GM21423 (cell line): ENCODE measurements around the gene ADD1.

ENCODE experiments used
- ATAC-seq: cut with Tn5 transposase; IDR thresholded peaks from one replicate; pipeline ENCODE4 v1.9.1; 2021; ENCODE audit warnings: mild to moderate bottlenecking, moderate library complexity; ENCODE audit not compliant: unreplicated experiment

ADD1 gene

DNA sequence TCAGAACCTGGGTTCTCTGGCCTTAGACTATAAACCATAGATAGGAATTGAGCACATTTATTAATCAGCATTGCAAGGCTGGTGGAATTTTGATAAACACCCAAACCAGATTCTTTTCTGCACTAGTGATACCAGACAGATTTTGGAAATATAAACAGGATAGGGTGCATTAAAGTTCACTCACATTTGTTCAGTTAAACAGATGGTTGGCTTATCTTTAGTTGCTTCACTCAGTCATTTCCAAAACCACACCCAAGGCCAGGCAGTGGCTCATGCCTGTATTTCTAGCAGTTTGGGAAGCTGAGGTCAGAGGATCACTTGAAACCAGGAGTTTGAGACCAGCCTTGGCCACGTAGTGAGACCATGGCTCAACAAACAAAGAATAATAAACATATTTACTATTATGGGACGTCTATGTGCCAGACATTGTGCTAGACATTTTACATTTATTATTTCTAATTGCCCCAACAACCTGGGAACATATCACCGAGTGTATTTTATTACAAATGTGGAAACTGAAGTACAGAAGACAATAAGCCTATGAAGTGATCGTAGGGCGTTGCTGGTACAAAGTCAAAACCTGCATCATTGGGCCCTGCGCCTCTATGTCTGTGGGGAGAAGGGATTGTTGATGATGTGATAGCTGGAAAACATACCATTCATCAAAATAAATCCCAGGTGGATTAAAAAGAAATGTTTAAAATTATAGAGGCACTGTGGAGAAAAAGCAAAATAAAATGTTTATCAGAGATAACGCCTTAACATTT lies 15.0 kb downstream of the ADD1 start:
- no peak for ATAC-seq

DNA sequence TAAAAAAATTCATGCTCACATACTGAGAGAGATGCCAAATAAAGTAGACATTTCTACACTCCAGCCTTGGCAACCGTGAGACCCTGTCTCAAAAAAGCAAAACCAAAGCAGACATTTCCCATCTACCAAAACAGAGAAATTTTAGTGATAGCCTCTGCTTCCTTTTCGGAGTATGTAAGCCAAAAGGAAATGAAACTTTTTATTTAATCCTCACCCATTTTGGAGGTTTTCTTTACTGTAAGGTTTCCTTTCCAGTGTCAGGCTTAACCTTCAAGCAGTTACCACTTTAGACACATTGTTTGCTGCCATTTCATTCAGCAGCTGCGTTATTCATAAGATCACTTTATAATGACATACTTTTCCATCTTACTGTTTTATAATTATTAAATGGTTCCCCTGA lies 15.9 kb downstream of the ADD1 start:
- ATAC-seq, result no peak

DNA sequence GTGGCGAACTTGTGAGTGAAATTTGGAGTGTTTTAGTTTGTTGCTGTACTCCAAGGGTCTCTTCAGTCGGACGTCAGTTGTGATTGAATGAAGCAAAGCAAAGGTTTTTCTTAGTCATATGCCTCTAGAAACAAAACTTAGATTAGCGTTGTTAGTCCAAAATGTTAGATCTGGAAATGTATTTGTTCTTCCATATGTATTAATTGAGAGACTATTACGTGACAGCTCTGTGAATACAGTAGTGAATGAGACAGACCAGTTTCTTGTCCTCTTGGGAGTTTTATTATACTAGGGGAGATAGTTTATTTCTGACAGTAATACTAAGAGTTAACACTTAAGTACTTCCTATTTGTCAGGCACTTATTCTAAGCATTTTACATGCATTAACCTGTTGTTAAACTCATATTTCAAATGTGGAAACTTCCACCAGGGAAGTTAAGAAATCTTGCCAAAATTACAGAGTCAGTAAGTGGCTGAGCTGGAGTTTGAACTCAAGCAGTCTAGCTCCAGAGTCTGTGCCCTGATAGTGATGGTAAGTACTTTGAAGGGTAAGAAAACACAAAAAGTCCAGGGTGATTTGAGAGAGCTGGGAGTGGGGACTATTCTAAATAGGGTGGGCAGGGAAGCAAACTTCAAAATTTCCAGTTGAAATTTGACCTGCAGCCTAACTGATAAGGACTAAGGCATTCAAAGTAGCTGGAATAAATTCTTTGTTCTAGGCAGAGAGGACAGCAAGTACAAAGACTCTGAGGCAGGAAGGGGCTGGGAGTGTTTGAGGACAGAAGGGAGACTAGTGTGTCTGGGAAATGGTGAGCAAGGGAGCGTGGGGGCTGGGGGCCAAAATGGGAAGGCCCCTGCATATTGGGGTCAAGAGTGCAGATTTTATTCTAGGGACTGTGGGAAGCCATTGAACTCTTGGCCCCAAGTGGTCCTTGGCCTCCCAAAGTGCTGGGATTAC lies 17.0 kb downstream of the ADD1 start:
- no peak for ATAC-seq

DNA sequence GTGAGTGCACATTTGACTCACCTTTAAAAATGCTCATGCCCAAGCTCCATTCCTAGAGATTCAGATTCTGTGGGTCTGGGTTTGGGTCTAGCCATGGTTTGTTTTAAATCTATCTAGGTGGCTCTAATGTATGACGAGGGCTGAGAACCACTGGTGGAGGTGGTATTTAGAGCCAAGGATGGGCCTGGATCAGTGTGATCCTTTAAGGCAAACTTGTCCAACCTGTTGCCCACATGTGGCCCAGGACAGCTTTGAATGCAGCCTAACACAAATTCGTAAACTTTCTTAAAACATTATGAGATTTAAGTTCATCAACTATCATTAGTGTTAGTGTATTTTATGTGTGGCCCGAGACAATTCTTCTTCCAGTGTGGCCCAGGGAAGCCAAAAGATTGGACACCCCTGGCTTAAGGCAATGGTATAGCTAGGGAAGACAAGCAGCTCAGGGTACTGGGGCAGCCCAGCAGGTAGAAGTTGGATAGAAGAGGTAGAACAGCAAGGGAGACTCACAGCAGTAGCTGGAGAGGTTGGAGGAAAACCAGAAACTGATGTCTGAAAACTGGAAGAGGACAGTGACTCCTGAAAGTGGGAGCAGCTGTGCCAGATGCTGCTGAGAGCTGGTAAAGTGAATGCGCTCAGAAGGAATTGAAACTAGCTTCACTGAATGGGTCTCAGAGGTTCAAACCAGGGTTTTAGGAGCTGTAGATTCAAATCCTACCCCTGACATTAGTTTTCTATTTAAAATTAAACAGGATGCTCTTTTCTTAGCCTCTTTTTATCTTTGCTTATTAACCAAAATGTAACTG lies 18.2 kb downstream of the ADD1 start:
- ATAC-seq, result no peak

DNA sequence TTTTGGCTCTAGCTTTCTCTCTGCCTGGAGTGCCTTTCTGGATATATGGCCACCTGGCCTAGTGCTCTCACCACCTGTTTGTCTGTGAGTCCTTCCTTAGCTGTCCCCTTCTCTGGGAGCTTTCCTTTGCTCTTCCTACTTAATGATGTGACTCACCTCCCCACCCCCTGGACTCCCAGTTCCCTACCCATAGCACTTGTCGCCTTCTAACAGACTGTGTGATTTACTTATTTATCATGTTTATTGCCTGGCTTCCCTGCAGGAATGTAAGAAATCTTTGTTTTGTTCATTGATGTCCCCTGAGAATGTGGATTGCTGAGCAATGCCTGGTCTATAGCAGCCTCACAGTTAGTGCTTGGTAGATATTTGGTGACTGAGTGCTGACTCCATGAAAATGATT lies 18.9 kb downstream of the ADD1 start:
- ATAC-seq, result no peak

DNA sequence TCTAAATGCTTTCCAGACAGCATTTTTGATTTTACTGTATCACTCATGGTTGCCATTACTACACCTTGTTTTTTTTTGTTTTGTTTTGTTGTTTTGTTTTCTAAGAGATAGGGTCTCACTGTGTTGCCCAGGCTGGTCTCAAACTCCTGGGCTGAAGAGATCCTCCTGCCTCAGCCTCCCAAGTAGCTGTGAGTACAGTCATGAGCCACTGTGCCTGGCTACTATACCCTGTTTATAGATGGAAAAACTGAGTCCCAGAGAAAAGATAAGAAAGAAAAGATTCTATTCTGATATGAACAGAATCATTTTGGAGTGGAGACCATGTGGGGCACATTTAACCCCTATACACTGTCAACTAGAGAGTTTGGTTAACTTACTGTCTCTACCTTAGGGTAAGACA lies 20.0 kb downstream of the ADD1 start:
- ATAC-seq, result no peak

DNA sequence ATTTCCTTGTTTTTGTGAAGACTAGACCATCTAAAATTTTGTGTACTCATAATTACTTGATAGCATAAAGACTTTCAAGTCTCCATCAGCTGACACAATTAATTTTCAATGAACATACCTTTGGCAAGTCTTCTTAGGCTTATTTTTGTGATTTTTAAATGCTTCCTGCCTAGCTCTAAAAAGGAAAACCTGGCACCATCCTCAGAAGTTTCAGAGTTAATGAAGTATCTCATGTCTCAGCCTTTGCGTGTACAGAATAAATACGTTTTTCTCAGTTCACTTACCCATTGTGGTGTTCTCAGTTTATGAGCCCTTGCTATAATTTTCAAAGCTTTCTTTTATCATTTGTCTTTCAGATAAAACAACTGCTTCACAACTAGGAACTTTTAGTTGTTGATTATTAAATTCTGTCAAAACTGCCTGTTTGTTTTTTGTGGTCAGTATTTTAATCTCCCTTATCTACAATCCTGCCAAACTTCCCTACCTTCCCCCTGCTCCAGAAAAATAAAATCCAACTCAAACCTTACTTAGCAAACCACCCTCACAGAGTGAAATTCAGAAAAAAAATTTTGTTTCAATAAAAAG lies 21.6 kb downstream of the ADD1 start:
- no peak for ATAC-seq

DNA sequence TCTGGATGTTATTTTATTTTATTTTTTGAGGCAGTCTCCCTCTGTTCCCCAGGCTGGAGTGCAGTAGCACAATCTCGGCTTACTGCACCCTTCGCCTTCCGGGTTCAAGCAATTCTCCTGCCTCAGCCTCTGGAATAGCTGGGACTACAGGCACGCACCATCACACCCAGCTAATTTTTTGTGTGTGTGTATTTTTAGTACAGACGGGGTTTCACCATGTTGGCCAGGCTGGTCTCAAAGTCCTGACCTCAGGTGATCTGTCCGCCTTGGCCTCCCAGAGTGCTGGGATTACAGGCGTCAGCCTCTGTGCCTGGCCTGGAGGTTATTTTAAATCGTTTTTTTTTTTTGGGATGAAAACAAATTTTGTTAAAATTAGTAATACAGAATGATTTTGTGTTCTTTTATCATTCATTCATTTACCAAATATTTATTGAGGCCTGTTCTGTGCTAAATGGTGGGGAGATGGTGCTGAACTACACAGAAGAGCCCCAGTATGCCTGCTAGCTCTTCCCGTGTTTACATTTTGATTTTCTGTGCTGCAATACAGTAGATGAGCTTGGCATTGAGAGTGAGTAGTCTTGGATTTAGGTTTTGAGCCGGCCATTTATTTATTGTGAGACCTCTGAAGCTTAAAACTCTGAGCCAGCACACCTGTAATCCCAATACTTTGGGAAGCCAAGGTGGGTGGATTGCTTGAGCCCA lies 22.7 kb downstream of the ADD1 start:
- no peak for ATAC-seq

DNA sequence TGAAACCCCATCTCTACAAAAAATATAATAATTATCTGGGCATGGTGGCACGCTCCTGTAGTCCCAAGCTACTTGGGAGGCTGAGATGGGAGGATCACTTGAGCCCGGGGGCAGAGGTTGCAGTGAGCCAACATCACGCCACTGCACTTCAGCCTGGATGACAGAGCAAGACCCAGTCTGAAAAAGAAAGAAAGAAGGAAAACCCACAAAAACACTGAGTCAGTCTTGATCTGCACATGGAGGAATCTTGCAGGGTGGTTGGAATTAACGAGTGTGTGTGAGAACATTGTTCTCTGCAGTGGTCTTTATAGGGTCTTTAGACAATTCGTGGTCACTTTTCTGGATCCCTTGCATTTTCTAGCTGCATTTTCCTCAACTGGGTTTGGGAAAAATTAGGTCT lies 23.2 kb downstream of the ADD1 start:
- no peak for ATAC-seq

DNA sequence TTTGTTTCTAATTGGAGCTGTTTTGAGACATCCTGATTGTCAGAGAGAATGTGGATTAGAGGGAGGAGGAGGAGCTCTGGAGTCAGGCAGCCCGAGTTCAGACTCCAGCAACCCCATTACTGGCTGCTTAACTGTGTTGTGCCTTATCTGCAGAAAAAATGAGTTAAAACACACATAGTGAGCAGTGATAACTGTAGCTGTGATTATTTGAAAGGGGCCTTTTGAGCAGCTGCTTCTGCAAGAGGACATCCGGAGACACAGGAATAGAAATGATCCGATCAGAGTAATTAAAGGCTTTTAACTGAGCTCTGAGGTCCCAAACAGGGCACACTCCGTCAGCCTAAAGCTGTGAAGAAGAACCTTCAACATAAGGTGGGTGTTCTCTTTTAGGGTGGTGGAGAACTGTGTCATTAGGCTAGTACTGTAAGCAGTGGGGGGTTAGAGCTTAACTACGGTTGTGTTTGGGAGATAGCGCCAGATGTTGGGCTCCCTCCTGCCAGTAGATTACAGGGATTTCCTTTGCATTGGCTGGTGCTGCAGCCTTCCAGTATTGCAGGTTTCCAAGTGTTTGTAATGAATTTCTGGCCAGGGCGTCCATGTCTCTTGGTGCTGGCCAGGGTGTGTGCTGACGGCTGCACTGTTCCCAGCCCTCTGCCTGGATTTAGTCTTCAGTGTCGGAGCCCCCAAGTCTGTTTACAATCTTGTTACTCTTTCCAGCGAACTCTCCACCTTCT lies 24.3 kb downstream of the ADD1 start:
- ATAC-seq, result no peak

DNA sequence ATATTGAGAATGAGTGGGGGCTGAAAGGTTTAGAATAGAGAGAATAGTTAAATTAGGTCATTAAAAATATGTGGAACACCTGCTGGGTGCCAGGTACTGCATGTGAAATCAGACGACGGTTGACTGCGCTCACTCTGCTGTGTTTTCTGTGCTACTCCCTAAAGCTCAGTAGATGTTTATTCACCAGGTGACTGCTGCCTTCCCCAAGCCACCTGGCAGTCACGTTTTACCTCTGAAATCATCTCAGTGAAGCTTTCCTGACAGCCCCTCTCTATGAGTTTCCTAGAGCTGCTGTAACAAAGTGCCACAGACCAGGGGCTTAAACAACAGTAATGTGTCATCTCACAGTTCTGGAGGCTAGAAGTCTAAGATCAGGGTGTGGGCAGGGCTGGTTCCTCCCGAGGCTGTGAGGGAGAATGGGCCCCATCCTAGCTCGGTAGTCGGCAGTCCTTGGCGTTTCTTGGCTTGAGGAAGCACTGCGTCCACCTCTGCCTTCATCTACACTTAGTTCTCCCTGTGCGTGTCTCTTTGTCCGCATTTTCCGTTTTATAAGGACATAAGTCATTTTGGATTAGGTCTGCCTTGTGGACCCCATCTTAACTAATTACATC lies 25.3 kb downstream of the ADD1 start:
- no peak for ATAC-seq

DNA sequence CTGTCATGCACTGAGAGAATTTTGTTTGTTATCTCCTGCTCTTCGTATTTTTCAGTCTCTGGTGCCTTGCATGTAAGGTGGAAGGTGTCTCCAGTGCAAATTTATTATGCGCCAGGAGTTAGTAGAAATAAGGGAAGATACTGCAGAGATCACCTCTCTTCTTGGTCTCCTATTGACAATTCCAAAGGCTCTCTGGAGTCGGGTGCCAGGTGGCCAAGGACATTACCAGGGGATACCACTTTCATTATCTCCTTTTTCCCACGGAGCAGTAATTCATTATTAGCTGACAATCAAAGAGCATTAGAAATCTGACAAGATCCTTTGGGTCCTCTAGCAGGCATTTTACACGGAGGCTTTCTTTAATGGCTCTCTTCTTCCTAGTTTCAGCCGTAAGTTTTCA lies 26.0 kb downstream of the ADD1 start:
- ATAC-seq, result no peak

DNA sequence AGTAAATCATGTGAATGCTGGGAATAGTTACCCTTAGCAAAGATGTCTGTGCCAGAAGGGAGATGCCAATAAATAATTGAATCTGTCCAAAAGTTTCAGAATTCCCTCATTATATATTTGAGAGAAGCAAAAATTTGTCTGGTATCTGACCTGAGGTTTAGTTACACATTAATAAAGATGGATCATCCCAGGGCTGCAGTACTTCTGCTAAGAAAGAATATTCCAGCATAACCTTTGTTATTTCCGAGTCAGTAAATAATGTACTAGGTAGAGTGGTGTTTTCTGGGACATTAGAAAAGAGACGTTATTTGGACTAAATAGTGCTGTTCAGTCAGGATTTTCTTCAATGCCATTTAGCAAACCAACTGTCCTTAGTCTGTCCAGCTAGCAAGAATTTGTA lies 26.4 kb downstream of the ADD1 start:
- no peak for ATAC-seq

DNA sequence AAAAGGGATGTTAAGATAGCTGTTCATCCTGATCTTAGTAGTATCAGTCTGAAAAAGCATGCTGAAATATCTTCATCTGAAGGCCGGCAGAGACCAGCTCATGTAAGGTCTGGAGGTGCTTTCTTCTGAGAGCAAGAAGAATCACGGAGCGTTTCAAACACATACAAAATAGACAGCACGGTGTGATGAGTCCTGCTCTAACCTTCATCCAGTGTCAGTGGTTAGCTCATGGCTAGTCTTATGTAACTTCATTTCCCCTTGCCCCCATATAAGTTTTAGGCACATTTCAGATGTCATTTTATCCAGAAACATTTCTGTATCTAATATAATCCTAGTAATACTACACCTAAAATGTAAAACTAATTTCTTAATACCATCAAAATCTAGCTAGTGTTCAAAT lies 27.8 kb downstream of the ADD1 start:
- ATAC-seq, result no peak

DNA sequence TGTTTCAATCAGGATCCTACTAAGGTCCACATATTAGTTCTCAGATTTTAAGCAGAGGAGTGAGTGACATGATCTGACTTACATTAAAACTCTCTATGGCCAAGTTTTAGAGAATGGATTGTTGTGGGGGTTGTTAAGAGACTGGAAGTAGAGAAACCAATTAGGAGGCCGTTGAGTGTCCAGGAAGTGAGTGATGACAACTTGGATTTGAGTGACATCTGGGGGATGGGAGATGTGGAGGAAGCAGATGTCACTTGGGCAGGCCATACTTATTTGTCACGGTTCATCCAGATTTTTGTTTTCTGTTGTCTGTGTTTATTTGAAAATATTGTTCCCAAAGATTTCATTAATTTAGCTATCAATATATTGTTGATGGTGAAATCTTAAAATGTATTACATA lies 28.3 kb downstream of the ADD1 start:
- ATAC-seq, result no peak

DNA sequence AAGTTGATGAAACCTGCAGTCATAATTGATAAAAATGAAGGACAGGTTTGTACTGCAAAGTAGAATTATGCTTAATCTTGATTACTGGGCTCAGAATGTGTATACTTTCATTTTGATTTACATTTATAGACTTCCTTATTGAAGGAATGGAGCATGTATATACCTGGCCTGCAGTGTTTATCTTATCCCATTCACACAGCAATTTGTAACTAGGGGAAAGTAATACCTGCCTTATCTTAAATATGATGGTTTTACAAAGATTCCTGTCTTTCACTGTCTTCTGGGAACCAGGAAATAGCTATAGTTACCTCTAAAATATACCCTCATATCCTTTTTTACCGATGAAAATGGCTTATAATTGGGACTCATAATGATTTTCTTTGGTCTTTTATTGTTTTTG lies 29.7 kb downstream of the ADD1 start:
- no peak for ATAC-seq

DNA sequence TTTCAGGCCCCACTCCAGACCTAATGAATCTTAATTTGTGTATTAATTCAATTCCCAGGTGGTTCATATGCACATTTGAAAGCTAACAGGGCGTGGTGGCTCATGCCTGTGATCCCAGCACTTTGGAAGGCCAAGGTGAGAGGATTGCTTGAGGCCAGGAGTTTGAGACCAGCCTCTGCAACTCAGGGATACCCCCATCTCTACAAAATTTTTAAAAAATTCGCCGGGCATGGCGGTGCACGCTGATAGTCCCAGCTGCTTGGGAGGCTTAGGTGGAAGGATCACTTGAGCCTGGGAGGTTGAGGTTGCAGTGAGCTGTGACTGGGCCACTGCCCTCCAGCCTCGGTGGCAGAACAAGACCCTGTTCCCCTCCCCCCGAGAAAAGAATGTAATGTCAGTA lies 31.2 kb downstream of the ADD1 start:
- ATAC-seq, result no peak

DNA sequence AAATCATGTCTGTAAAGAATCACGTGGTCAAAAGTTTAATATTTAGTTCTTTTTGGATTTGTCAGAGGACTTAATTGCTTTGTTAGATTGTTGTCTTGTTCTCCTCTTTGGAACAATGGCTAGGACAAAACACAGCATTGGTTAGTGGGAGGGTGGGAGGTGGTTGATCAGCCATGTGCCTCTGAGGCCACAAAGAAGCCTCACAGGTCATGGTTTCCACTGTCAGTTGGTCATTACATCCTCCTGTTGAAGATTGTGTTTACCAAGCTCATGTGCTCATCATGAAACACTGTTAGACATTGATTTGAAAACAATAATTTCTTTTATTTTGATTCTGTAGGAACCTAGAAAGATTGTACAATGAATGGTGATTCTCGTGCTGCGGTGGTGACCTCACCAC lies 31.9 kb downstream of the ADD1 start:
- ATAC-seq, result no peak

DNA sequence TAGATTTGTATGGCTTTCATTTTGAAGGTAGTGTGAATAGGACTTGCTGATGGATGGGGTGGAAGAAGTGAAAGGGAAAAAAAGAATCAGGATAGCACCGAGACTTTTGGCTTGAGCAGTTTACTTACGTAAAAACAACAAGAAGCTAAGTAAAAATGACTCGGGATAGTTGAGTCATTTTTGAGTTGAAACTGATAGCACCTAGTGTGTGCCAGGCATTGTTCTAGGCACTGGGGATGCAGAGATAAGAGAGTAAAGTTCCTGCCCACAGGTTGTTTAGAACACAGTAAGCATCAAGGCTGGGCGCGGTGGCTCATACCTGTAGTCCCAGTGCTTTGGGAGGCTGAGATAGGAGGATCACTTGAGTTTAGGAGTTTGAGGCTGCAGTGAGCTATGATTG lies 34.7 kb downstream of the ADD1 start:
- ATAC-seq, result no peak
